Measurements from ENCODE around the gene CLDND1. TPM values are rescaled to one million over a fixed set of nuclear protein-coding genes. Genes with fewer than 3 reads are reported as not detected.

The CLDND1 gene
- total RNA-seq, 4 donors from 2014 or later, result 105 to 202 (median 162) TPM

GRCh38 chr3:98532709-98533571, 10.2 kb upstream of the CLDND1 start:
- H3K27ac ChIP-seq, result peak overlapping the region; percentile 45 to 60 (median 54)
- in situ Hi-C loops (cut with MboI; ENCODE audit: low pct_ligation_motif_present in 1 of 4, low pct_unique_long_range_greater_than_20kb in 1 of 4, low sequenced_read_pairs in 3 of 4), result no loop called here
- TF ChIP-seq POLR2A (IDR thresholded peaks at IDR 0.05) (no peak), EP300 (IDR thresholded peaks at IDR 0.05; ENCODE audit: low read depth) (no peak), POLR2AphosphoS5 (IDR thresholded peaks at IDR 0.05) (no peak)
- TF ChIP-seq, protein P1, sequence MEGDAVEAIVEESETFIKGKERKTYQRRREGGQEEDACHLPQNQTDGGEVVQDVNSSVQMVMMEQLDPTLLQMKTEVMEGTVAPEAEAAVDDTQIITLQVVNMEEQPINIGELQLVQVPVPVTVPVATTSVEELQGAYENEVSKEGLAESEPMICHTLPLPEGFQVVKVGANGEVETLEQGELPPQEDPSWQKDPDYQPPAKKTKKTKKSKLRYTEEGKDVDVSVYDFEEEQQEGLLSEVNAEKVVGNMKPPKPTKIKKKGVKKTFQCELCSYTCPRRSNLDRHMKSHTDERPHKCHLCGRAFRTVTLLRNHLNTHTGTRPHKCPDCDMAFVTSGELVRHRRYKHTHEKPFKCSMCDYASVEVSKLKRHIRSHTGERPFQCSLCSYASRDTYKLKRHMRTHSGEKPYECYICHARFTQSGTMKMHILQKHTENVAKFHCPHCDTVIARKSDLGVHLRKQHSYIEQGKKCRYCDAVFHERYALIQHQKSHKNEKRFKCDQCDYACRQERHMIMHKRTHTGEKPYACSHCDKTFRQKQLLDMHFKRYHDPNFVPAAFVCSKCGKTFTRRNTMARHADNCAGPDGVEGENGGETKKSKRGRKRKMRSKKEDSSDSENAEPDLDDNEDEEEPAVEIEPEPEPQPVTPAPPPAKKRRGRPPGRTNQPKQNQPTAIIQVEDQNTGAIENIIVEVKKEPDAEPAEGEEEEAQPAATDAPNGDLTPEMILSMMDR (IDR thresholded peaks at IDR 0.05), result no peak

DNA sequence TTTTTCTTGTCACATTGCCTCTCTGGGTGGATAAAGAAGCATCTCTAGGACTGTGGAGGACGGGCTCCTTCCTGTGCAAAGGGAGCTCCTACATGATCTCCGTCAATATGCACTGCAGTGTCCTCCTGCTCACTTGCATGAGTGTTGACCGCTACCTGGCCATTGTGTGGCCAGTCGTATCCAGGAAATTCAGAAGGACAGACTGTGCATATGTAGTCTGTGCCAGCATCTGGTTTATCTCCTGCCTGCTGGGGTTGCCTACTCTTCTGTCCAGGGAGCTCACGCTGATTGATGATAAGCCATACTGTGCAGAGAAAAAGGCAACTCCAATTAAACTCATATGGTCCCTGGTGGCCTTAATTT, 9.6 kb upstream of the CLDND1 start:
- DNase-seq, result no peak
- Histone ChIP-seq H3K4me3 (peak overlapping the region in 3 of 4 donors; percentile 18 to 19 (median 19)), H3K9me3 (no peaks in the 10 kb centered on the region), H3K27ac (peak overlapping the region; percentile 45 to 60 (median 54)), H3K27me3 (no peaks in the 10 kb centered on the region), H3K4me1 (no peaks in the 10 kb centered on the region), H3K36me3 (no peaks in the 10 kb centered on the region)
- 64% methylated on average over 5 of the region's 5 CpGs; no CpG with 5 or more reads in 1 of the 2 donors for WGBS, 2 donors (ENCODE audit: low coverage in 1 of 2)
- in situ Hi-C loops (cut with MboI; ENCODE audit: low pct_ligation_motif_present in 1 of 4, low pct_unique_long_range_greater_than_20kb in 1 of 4, low sequenced_read_pairs in 3 of 4) (no loop called here), intact Hi-C loops (cut with DNase I; ENCODE audit: low total_unique reads) (no loop called here)
- TF ChIP-seq POLR2AphosphoS5 (IDR thresholded peaks at IDR 0.05) (no peak), EP300 (IDR thresholded peaks at IDR 0.05; ENCODE audit: low read depth) (no peak), POLR2A (IDR thresholded peaks at IDR 0.05) (no peak)
- TF ChIP-seq, protein P1 (IDR thresholded peaks at IDR 0.05), result no peak

More at GRCh38 chr3:98532709-98533571, 10.2 kb upstream of the CLDND1 start:
- Histone ChIP-seq H3K27me3 (no peaks in the 10 kb centered on the region), H3K9me3 (no peaks in the 10 kb centered on the region), H3K4me3 (peak overlapping the region in 2 of 4 donors; percentile 19), H3K36me3 (no peaks in the 10 kb centered on the region), H3K4me1 (no peaks in the 10 kb centered on the region)
- DNase-seq, result no peak
- 76 to 77% methylated on average over 6 of the region's 6 CpGs for WGBS, 2 donors (ENCODE audit: low coverage in 1 of 2)
- intact Hi-C loops (cut with DNase I; ENCODE audit: low total_unique reads), result no loop called here

DNA sequence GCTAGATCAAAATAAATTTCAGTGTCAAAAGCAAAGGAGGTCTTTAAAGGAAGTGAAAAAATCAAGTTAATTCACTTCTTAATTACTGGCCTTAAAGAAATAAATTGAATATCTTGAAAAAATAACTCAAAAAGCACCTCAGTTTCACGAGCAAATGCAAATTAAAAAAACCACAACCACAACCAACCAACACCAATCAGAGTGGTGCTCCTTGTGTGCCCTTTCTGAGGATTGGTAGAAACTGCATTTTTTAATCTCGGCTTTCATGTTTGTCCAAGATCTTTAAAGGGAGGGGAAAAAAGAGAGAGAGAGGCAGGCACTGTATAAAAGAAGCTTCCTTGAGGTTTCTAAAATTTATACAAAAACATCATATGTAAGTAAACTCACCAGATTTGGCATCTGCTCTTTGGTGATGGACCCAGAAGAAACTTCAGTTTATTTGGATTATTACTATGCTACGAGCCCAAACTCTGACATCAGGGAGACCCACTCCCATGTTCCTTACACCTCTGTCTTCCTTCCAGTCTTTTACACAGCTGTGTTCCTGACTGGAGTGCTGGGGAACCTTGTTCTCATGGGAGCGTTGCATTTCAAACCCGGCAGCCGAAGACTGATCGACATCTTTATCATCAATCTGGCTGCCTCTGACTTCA, 9.0 kb upstream of the CLDND1 start, which contains the start of gene GPR15:
TSS of gene GPR15 (plus strand) at position 357 of the 653 bp plus-strand sequence. CDS start at position 413, 56 bp downstream.
- TF ChIP-seq POLR2AphosphoS5 (IDR thresholded peaks at IDR 0.05) (peak in 1 of 3 donors; percentile 36), EP300 (IDR thresholded peaks at IDR 0.05; ENCODE audit: low read depth) (no peak), POLR2A (IDR thresholded peaks at IDR 0.05) (no peak)
- TF ChIP-seq, protein P1 (IDR thresholded peaks at IDR 0.05), result no peak
- WGBS, 2 donors (ENCODE audit: low coverage in 1 of 2), result 48 to 64% methylated on average over 3 to 7 of the region's 7 CpGs
- Histone ChIP-seq H3K27ac (peak within 1 kb of the TSS; percentile 45 to 60 (median 54)), H3K9me3 (no peaks in the 10 kb centered on the region), H3K27me3 (no peaks in the 10 kb centered on the region), H3K36me3 (no peaks in the 10 kb centered on the region), H3K4me1 (no peaks in the 10 kb centered on the region), H3K4me3 (peak within 1 kb of the TSS in 3 of 4 donors; percentile 18 to 19 (median 19))
- in situ Hi-C loops (cut with MboI; ENCODE audit: low pct_ligation_motif_present in 1 of 4, low pct_unique_long_range_greater_than_20kb in 1 of 4, low sequenced_read_pairs in 3 of 4), result no loop called here
- DNase-seq, result no peak
- intact Hi-C loops (cut with DNase I; ENCODE audit: low total_unique reads), result no loop called here

DNA sequence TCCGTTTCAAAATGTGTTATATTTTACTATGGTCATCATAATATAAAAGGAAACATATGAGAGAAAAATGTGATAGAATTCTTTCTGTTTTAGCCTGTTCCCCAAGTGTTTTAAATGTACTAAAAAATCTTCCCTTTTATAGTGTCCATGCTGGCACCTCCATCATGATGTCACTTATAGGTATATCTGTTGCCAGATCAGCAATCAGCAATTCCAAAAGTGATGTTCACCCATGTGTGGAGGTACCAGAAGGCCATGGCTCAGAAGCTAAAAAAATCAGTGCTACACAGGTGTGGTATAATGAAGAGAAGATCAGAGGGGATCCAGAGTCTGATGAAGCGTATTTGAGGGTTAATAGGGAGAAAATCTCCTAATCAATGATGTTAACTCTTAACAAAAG, 8.0 kb upstream of the CLDND1 start:
- no peaks in the 10 kb centered on the region for H3K36me3 ChIP-seq
- peak overlapping the region in 1 of 4 donors; percentile 27 for H3K27ac ChIP-seq
- no peaks in the 10 kb centered on the region for H3K9me3 ChIP-seq
- no peak overlapping the region for H3K4me3 ChIP-seq
- H3K27me3 ChIP-seq, result no peaks in the 10 kb centered on the region
- H3K4me1 ChIP-seq, result no peaks in the 10 kb centered on the region
- TF ChIP-seq POLR2AphosphoS5 (IDR thresholded peaks at IDR 0.05) (no peak), EP300 (IDR thresholded peaks at IDR 0.05; ENCODE audit: low read depth) (no peak), POLR2A (IDR thresholded peaks at IDR 0.05) (no peak)
- TF ChIP-seq, protein P1 (IDR thresholded peaks at IDR 0.05), result no peak
- intact Hi-C loops (cut with DNase I; ENCODE audit: low total_unique reads), result no loop called here
- 78 to 83% methylated on average over 2 of the region's 2 CpGs for WGBS, 2 donors (ENCODE audit: low coverage in 1 of 2)
- in situ Hi-C loops (cut with MboI; ENCODE audit: low pct_ligation_motif_present in 1 of 4, low pct_unique_long_range_greater_than_20kb in 1 of 4, low sequenced_read_pairs in 3 of 4), result no loop called here
- DNase-seq, result no peak

All from transverse colon (tissue), 4 donors.